Measurements from ENCODE around the gene VAV1.

Gene VAV1

GRCh38 chr19:6772028-6772865, at the start of gene VAV1:
Gene VAV1 (plus strand): TSS chr19:6772708. CDS start chr19:6772808, 100 bp downstream.
- no peak for DNase-seq

GRCh38 chr19:6723108-6723618, 49.3 kb upstream of the VAV1 start:
- no peak for DNase-seq

DNA sequence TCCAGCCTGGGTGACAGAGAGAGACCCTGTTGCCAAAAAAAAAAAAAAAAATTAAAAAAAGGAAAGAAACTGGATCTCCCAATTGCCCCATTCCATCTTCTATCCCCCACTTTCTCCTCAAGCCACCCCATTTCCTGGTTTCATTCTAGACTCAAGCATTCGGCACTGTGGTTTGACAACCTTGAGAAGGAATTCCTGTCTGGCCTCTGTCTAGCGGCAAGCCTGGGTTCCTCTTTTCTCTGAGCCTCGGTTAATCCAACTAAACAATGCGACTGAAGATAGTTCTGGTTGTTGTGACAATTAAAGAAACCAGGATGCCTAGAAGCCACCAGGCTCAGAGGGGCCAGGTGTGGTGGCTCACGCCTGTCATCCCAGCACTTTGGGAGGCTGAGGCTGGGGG, 48.8 kb upstream of the VAV1 start:
- DNase-seq = no peak

DNA sequence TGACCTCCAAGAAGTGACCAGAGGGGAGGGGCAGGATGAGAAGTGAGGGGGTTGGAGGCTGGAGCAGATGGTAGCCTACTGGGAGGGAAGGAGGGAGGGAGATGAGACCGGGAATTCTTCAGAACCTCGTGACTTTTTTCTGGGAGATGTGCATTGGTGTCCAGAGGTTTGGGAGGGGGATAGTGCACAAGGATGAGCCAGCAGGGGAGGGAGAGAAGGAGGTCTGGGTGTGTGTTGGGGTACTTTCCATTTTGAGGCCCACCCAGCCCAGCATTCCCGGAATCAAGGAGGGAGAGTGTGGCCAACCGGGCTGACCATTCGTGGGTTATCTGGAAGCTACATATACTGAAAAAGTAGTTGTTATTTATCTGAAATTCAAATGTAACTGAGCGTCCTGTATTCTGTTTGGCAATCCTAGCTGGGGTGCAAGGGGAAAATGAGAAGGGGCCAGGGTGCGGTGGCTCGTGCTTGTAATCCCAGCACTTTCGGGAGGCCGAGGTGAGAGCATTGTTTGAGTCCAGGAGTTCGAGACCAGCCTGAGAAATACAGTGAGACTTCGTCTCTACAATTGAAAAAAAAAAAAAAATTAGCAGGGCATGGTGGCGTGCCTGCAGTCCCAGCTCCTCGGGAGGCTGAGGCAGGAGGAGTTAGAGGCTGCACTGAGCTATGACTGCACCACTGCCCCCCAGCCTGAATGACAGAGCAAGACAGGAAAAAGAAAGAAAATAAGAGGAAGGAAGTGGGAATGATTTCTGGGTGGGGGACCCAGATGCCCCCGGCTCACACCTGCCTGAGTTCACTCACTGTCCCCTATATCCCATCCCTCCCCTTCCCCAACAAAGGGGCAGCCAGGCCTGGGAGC, 47.6 kb upstream of the VAV1 start:
- DNase-seq = no peak

- DNase-seq = no peak
Observed at GRCh38 chr19:6725513-6726231, 46.8 kb upstream of the VAV1 start.

DNA sequence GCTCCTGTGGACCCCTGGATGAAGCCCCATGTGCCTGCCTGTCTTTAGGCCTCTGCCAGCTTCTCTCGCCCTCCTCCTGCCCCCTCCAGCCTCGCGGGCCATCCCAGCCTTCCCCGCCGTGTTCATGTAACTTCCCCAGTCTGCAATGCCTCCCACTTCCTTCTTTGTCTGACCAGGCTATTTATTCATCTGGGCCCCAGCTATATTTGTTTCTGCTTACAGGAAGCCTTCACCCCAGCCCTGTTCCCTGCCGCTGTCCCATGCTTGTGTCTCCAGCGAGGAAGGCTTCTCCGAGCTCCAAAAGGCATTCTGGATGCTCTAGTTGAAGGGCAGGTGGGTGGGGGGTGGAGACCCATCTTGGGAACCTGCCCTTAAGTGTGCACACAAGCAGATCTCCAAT, 44.2 kb upstream of the VAV1 start:
- DNase-seq = no peak

GRCh38 chr19:6729573-6730152, 42.8 kb upstream of the VAV1 start:
- no peak for DNase-seq

GRCh38 chr19:6730153-6730804, 42.2 kb upstream of the VAV1 start:
- no peak for DNase-seq

DNA sequence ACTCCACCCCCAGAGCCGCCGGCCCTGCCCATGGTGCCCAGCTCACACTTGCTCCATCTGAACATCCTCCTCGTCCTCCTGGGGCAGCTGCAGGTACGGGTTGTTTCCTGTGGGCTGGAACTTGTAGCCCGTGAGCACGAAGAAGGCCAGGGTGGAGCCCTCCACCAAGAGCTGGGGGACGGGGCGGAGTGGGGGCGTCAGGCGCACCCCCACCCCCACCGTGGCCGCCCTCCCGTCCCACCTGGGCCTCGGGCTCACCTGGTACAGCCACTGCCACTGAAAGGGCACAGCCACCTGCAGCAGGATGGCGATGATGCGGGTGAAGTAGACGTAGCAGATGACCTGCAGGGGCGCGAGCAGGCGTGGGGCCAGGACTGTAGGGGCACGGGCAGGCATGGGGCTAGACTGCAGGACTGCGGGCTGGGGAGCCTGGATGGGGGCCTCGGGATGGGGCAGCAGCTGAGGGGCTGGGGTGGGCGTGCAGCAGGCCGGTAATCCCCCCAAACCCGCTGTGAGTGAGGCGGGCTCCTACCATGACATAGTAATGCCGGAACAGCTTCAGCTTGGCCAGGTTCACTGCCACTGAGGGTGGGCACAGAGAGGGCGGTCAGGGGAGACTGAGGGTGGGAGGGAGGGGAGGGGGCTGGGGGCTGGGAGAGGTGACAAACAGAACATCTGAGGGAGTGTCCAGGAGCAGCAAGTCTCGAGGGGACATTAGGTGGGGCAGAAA, 41.4 kb upstream of the VAV1 start:
- DNase-seq = no peak

GRCh38 chr19:6731822-6732221, 40.7 kb upstream of the VAV1 start:
- DNase-seq = no peak

- DNase-seq = no peak
Observed at GRCh38 chr19:6732803-6733337, 39.6 kb upstream of the VAV1 start.

- no peak for DNase-seq
Observed at GRCh38 chr19:6733338-6734095, 39.0 kb upstream of the VAV1 start.

GRCh38 chr19:6734096-6734696, 38.3 kb upstream of the VAV1 start:
- DNase-seq = no peak

DNA sequence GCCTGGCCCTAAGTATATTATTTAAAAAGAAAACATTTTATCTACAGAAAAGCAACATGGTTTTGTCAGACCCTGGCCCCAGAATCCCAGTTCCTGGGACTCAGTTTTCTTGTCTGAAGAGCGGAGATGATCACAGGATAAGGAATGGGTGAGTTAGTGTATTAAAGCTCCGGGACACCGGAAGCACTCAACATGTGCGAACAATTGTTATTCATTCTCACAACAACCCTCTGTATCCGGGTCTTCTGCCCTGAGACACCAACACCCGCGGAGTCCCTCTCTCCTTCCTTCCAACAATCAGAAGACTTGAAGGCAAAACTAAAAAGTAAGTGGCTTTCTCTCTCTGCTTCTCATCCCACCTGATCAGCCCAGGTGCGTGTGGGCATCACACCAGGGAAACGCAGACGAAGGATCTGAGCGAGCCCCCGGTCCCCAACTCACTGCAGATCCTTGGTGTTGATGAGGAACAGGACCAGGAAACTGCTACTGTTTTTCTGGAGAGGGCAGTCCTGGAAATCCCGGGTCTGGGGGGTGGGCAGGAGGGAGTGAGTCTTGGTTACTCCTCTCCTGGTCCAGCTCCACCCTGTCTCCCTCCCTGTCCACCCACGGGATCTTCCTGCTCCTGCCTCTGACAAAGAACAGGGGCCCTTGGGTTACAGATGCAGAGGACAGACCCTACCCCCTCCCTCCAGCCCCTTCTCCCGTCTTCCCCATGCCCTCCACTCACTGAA, 37.2 kb upstream of the VAV1 start:
- no peak for DNase-seq

GRCh38 chr19:6736169-6736916, 36.2 kb upstream of the VAV1 start:
- peak; percentile 81 for DNase-seq

GRCh38 chr19:6736917-6737283, 35.6 kb upstream of the VAV1 start:
- DNase-seq = no peak

DNA sequence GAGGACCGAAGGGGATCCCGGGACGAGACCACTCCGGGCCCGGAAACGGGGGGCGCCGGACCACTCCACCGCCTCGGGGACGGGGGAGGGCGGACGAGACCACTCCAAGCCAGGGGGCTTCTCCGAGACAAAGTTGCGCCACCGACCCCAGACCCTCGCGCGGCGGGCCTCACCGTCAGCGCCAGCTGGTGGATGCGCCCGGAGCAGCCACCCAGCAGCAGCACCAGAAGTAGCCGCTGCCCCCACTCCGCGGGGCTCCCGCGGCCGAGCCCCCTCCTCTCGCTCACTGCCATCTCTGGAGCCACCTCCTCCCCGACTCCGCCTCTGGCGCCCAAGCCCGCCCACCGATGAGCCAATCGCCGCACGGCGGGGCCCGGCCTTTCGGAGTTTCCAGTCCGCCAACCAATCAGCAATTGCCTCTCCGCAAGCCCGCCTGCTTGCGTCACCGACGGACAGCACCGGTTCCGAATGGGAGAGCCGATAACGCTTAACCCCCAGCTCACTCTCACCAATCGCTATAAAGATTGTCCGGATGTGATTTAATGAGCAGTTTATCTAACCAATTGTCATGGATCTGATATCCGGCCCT, 35.1 kb upstream of the VAV1 start, which contains the start of gene GPR108:
Gene GPR108, minus strand, starts transcription at position 297 of the 589 bp plus-strand sequence. Its CDS starts 4 bp downstream, at position 293.
- DNase-seq = peak; percentile 100

All from retina (tissue), 1 donor.